Retina (tissue), 1 donor: ENCODE results near the gene CLDN7.
"Not testable (repeated sequence)": the region's sequence is repeated elsewhere in the genome, so short reads cannot be mapped to it uniquely, and the experiment has no call there.

ENCODE experiments used
- DNase-seq: peaks from one replicate; pipeline ENCODE4 v3.0.0-alpha.2; 2016

The CLDN7 gene

DNA sequence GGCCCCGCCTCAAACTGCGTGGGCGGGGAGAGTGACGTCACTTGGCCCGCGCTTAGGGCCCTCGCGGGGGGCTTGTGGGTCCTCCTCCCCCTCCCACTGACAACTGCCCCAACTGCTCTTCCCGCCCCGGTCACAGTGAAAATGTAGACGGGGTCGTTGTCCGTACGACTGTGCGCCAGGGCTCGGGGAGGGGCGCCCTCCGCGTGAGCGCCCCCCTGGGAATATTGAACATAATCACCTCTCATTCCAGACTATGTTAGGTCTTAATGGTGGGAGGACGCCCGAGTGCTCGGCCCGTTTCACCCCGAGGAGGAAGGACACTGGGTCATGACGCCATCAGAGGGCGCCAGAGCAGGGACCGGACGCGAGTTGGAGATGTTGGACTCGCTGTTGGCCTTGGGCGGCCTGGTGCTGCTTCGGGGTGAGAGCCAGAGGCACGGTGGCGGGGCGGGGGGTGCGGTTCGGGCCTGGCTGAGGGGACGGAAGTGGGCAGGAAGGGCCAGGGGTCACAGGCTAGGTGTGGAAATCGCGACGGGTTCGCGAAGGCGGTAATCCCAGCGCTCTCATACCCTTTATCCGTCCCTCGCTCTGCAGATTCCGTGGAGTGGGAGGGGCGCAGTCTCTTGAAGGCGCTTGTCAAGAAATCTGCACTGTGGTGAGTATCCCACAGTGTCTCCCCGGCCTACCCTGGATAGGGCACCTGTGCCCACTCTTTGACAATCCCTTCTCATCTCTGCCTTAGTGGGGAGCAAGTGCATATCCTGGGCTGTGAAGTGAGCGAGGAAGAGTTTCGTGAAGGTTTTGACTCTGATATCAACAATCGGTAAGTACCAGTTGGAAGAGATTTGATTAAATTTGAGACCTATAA, 9.9 kb downstream of the CLDN7 start, which contains the start of gene ELP5:
TSS of gene ELP5 (plus strand) at position 40 of the 868 bp plus-strand sequence. CDS start at position 376, 336 bp downstream.
- no peak for DNase-seq

DNA sequence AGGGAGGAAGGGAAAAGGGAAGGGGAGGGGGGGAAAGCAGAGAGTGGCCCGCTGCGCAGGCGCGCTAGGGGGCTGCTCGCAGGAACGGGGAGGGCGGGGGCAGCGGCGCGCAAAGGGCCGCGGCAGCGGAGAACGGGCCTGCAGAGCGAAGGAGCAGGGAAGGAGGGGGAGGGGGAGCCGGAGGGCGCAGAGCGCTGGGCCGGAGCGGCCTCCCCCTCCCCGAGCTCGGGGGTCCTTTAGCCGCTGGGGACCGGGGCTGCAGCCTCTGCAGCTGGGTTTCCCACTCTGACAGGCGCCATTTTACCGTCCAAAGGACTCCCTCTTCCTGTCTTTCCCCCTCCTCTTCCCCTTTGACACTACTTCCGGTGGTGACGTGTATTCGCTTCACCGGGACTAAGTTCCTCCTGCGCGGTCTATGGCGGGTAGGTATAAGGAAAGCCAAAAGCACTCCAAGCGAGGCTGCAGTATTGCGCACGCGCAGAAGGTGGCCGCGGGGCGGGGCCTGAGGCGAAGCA, 10.6 kb downstream of the CLDN7 start, which contains the start of gene CTDNEP1:
TSS of gene CTDNEP1 (minus strand) at position 74 of the 515 bp plus-strand sequence. CDS start 438 bp downstream, outside the sequence.
- DNase-seq, result peak; percentile 100

DNA sequence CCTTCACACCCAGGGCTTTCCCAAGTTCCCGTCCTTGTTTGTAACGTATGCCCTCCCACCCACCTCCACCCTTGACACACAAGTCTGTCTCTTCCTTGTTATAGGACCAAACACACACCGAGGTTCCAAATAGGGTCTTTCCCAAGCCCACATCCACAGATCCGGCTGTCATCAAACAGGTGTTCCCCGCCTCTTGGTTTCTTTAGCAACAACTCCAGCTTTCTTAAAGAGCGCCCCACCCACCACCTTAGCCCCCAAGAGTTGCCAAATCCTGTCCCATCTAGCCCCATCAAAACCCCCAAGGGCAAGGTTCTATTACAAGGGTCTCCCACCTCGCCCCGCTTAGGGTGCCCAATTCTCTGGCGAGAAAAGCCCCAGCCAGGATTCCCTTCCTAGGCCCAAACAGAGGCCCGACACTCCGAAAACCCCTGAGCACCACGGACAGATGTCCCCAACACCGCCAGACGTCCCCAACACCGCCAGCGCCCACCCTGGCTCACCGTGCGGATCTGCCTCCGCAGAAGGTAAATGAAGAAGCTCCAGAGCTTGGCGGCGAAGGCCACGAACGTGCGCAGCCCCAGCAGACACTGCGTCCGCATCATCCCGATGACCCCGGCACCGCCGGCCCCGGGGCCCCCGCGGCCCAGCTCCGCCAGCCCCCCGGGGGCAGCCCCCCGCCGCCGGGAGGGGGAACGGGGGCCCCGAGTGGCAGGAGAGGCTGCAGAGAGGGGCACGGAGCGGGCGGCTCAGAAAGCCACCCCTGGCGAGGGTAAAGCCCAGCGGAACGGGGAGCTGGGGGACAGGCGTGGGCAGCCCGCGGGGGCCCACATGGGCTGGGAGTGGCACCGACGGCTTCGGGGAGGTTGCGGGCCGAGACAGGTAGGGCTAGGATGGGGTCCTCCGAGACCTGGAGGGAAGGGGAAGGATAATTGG, 11.3 kb downstream of the CLDN7 start:
- DNase-seq, result peak; percentile 29

DNA sequence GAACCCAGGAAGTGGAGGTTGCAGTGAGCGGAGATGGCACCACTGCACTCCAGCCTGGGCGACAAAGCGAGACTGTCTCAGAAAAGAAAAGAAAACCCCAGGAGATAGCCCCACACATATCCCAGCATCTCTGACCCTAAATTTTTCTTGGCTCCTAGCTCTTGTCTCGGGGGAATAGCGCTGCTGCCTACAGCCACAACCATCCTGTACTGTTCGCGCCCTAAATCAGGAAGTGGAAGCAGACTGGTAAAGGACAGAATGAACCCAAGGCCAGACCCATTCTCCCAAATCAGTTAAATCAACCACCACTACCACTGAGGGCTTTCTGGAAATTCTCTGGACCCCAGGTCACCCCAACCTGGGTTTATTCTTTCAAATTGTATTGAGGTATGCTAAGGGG, 12.4 kb downstream of the CLDN7 start:
- DNase-seq, result no peak

DNA sequence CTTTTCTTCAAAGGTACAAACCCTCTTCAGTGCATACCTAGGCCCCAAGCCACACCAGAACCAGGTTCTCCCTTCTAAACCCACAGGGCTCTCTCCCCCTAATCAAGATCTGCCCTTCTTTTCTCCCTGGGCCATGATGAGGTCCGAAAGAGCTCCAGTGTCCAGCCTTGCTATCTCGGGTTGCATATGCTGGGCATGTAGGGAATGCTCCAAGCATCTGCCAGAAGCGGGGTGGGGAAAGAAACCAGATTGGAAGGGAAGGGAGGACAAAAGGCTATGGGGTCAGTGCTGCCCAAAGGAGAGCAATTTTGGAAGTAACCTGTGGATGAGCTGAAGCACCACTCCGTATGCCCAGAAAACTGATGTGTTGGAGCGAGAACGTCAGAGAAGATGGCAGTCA, 13.1 kb downstream of the CLDN7 start:
- no peak for DNase-seq

DNA sequence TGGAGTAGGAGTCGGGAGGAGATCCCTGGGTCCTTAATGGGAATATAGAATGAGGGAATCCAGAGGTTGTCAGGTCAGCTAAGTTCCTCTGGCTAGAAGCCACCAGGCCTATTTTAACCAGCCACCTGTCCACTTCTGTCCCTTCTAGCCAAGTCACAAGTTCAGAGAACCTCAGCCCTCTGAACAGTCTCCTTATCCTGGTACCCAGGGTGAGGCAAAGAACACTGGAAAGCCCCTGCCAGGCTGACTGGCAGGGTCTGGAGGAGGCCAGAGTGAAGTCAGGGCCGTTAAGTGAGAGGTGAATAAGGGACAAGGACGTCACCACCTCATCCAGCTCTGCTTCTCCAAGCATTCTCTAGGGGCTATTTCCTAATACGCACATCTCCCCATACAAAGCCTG, 13.5 kb downstream of the CLDN7 start:
- no peak for DNase-seq

DNA sequence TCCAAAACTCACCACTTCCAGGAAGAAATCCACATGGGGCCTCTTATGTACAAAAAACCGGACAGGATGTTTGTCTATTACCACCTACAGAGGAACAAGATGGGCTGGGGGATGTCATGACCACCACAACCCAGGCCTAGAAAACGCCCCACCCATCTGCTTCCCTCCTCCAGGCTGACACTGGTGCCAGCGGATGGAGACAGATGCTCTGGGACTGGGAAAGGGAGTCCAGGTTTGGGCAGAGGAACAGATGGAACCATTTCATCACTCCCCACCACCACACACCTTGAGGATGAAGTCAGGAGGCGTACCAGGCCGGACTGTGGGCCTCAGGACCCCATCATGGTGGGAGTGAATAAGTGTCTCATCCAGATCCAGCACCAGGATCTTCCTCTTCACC, 15.5 kb downstream of the CLDN7 start:
- no peak for DNase-seq

DNA sequence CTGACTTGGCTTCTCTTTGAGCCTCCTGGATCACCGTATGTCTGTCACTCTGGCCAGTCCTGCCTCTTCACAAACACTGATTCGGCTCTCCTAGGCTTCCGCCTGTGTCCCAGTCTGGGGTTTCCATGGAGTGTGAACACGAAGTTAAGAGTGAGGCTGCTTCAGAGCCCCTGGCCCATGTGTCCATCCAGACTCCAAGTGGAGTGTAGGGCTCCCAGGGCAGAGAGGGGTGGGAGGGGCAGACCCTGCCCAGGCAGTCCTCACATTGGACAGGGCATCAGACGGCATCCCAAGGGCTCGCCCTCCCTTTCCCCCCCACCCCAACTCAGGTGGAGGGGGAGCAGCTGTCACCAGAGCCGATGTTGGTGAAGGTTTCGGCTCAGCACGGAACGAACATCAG, 18.4 kb downstream of the CLDN7 start:
- DNase-seq, result not testable (repeated sequence)

DNA sequence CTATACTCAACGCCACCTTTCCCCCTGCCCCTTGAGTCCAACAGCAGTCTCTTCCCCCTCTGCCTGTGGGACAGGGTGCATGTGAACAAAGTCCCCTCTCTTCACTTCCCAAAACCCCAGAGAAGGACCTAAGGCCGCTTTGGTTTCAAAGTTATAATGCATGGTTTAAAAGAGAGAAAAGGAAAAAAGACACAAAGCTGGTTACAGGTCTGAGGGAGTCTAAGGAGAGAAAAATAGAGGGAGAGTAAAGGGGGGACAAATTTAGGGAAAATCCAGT, 18.9 kb downstream of the CLDN7 start:
- no peak for DNase-seq

DNA sequence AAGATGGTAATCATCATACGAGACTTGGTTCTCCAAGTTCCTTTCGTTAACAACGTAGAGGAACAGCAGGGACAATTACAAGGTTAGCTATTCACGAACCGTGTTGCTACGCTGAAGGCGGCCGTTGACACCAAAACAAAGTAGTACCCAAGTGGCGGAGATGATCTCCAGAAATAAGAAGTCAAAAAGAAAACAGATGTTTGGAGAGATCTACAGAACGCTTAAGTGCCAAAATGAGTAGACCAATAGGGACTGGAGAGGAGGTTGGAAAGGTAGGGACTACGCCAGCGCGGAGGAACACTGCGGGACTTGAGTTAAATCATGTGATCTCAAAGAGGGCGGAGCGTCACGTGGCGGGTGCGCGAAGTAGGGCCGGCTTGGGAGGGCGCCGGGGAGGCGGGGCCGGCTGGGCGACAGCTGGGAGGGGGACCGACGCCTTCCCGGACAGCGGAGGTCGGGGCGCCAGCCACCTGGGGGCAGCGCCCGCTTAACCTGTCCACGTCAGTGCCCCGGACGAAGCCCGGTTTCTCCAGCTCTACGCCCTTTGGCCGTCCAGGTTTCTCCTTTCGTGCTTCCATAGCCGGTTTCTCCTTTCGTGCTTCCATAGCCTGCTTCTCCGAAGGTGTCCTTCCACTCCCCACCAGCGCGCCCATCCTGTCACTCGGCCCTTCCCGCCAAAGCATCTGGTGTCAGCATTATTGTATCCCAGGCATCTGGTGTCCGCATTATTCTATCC, 19.4 kb downstream of the CLDN7 start:
- DNase-seq, result peak; percentile 100

DNA sequence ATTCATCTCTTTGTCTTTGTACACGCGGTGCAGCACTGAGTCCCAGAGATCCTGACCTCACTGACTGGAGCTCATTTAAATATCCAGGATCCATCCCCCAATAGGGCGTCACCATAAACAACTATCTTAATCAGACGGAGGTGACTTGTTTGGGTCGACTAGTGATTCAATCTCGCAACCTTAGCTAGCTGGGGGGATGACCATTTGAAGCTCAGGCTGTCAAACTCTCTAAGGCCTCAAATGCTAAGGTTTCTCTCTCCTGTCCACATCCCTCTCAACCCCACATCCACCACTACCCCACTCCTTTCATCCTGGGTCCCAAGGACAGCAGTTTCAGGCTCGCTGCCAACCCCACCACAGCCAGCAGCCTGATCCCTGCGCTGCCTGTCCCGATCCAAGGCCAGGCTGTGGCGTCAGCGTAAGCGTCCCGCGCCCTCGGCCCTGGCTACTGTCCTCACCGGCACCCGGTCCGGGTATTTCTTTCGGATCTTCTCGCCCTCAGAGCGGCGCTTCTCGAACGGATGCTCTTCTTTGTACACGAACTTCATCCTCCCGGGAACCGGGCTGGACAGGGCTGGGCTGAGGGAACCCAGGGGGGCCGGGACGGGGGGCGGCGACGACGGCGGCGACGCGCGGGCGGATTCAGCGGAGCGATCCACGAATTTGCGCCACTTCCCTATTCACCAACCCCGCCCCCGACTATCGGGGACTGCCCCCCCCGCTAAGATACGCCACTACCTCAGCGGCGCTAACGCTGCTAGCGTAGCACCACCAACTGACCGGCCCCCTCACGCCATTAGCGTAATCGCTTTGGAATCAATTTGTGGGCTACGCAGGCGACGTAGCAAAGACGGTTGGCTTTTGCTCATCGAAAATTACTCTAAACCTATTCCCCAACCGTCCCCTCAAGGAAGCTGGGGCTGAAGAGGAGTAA, 20.2 kb downstream of the CLDN7 start, which contains the start of gene GABARAP:
TSS of gene GABARAP (minus strand) at position 667 of the 934 bp plus-strand sequence. CDS start at position 548, 119 bp downstream.
- peak; percentile 99 for DNase-seq

DNA sequence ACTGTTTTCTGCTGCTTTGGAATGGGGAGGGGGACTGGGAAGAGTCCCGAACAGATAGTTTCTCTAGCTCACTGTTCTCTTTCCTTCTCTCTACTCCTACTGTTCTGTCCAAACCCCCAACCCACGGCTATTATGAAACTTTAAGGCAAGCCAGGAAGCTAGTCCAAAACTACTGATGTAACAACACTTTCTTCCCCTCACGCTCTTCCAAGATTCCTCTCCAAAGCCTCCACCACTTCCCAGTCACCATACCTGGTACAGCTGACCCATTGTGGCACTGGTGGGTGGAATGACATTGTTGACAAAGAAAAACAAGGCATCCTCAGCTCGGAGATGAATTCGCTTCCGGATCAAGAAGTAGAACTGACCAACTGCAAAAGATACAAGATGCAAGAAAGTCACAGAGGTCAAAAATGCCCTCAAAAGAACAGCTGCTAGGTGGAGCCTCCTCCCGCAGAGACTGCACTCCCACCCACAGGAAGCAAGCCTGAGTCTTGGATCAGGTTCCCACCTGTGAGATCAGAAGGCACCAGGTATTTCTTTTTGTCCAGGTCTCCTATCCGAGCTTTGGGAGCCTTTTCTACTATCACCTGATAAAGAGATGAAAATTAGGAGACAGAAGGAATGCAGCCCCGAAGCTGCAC, 21.1 kb downstream of the CLDN7 start:
- no peak for DNase-seq

DNA sequence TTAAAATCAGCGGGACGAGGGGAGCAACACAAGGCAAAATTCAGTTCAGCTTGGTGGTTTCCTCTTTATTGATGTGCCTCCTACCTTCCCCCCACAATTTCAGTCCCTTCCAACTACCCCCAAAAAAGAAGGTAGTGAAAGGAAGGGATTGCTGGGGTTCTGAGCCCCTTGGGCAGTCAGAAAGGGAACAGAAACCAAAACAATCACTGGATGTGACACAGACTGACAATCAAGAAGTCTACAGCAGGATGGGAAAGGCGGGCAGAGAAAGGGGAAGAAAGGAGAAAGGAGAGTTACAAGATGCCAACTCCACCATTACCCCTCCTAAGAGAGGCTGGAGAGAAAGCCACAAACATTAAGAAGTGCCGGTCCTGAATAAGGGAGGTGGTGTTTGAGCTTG, 21.9 kb downstream of the CLDN7 start:
- no peak for DNase-seq

DNA sequence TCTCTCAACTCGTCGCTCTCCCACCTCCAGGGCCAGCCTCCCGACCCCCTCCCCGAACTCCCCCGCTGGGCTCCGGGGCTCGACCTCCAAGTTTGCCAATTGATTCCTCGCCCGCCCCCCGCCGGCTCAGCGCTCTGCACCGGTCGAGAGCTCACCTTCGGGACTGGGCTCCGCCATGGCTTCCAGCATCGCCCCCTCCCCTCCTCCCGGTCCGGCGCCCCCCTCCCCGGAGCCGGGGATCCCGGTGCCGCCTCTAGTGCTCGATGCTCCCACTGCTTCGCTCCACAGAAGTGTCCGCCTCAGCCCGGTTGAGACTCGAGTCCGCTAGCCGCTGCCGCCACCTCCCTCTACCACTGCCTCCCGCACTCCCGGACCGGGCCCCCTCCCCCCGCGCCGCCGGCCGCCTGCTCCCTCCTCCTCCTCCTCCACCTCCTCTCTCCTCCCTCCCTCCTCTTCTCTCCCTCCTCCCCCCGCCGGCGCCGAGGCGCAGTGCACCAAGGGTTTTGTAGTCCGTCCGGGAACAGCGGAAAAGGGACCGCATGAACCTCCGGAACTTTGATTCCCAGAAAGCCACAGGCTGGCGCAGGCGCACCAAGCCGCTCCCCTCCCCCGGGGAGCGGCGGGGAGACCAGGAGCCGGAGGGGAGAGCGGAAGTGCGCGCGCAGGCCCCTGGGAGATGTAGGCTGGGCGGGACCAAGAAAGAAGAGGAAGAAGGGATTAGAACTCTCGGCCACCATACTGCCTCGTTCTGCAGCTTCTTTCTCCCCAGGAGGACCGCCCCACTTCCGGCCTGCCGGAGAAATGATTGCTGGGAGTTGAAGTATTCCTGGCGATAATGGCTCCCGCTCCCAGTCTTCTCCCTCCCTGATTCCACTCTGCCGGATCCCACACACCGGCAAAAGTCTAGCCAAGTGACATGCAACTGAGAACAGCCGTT, 22.9 kb downstream of the CLDN7 start, which contains the start of gene PHF23:
TSS of gene PHF23 (minus strand) at position 367 of the 937 bp plus-strand sequence. CDS start at position 189, 178 bp downstream.
- peak; percentile 99 for DNase-seq

DNA sequence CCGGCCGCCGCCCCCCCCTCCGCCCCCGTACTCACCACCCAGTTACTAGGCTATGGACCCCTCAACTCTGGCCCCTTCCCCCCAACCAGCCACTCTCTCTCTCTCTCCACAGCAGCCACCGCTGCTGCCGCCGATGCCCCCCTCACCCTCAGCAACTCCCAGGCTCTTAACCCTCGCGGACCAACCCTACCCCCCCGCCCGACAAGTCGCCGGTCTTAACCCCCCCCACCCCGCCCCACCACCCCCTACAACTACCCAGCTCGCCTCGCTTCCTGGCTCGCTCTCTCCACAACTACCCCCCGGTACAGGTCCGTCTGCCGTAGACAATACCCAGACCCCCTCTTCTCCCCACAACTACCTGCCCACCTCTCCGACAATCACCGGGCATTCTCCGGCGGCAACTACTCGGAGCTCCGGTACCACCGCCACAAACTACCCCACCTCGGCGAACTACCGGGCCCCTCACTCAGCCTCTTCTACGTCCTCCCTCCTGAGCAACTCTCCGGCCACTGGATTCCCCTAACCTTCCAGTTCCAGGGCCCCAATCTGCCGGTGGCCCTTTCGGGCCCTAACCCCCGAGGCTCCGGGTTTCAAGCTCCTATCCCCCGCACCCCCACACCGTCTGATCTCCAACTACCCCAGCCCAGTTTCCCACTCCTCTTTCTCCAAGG, 23.7 kb downstream of the CLDN7 start:
- peak; percentile 53 for DNase-seq

DNA sequence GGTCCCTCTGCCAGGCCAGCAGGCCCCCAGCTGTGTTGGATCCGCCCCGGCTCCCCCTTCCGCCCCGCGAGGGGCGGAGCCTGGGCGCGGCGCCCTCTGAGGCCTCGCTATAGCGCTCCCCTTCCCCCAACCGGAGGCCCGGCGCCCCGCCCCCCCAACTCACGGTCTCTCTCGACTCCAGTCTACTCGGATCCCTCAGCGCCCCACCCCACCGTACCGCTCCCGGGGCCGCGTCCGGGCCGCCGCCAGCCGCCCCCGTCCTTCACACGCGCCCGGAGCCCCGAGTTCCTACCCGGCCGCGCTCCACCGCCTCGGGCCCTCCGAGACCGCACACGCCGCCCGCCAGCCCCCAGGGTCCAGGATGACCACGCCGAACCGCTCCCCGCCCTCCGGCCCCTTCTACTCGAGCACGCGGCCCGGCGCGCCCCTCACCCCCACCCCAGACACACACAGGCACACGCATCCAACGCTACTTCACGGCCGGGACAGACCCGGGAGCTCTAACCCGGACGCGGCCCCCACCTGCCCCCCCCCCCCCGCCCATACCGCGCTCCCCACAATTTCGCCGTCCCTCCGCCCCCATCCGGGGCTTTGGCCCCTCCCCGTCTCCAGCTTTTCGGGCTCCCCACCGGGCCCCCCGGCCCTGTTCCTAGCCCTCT, 24.4 kb downstream of the CLDN7 start:
- no peak for DNase-seq

DNA sequence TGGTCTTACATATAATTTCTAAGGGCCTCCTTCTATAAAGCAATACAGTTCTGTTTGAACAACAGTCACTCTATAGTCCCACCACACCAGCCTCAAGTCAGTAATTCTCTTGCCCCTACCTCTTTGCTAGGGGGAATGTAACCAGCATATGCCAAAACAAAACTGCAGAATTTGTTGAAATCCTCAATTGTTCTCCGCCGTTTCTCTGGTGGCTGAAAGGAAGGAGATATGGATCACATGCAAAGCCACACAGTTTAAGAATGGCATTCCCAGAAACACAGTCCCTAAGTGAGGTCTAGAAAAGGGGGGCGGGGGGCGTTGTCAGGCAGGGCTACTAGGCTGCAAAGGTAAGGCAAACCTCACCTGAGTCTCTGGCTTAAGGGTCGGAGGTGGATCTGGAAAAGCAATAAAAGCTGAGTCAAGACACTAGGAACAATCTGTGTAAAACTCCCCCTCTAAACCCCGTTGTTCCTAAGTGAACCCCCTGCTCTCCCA, 25.0 kb downstream of the CLDN7 start:
- peak; percentile 34 for DNase-seq

DNA sequence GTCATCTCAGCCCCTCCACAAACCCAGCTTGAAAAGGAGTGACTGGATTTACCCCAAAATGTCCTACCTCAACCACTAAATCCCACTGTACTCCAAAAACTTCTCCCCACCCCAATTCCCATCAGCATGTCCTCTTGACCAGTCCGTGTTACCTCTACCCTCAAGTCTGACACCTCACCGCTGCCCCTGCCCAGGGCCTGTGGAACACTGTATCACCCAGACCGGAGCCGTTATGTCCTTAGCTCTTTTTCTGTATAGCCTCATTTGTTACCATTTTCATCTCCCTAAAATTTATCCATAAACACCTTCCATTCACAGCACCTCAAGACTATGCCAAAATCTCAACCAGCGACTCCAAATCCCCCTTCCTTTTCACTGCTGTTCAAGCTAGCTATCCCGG, 25.5 kb downstream of the CLDN7 start:
- DNase-seq, result no peak
